ENCODE data around the gene FGF19.

The FGF19 gene

GRCh38 chr11:69661413-69661715 lies 42.5 kb downstream of the FGF19 start:
- Histone ChIP-seq H3K79me2 (ENCODE audit: control insufficient read depth, insufficient read depth, low read length, unreplicated experiment) (no peaks in the 10 kb centered on the region), H3K27ac (ENCODE audit: low read depth, low read length) (no peak overlapping the region), H2AFZ (ENCODE audit: low read length, unreplicated experiment) (no peak overlapping the region), H3K4me3 (ENCODE audit: low read depth, low read length) (no peak overlapping the region), H3K27me3 (ENCODE audit: insufficient read depth, low read length) (no peaks in the 10 kb centered on the region), H3K4me1 (ENCODE audit: control insufficient read depth, insufficient read depth, low read length, unreplicated experiment) (peaks cover 7% of the 10 kb centered on the region), H3K36me3 (ENCODE audit: insufficient read depth, low read length) (no peaks in the 10 kb centered on the region)

- Histone ChIP-seq H3K4me1 (ENCODE audit: control insufficient read depth, insufficient read depth, low read length, unreplicated experiment) (peaks cover 7% of the 10 kb centered on the region), H2AFZ (ENCODE audit: low read length, unreplicated experiment) (no peak overlapping the region), H3K27ac (ENCODE audit: low read depth, low read length) (no peak overlapping the region), H3K79me2 (ENCODE audit: control insufficient read depth, insufficient read depth, low read length, unreplicated experiment) (no peaks in the 10 kb centered on the region), H3K36me3 (ENCODE audit: insufficient read depth, low read length) (no peaks in the 10 kb centered on the region), H3K4me3 (ENCODE audit: low read depth, low read length) (no peak overlapping the region), H3K27me3 (ENCODE audit: insufficient read depth, low read length) (no peaks in the 10 kb centered on the region)
Observed at GRCh38 chr11:69660001-69660500, 43.8 kb downstream of the FGF19 start.

- Histone ChIP-seq H3K27me3 (ENCODE audit: insufficient read depth, low read length) (no peaks in the 10 kb centered on the region), H3K4me1 (ENCODE audit: control insufficient read depth, insufficient read depth, low read length, unreplicated experiment) (peaks cover 7% of the 10 kb centered on the region), H3K36me3 (ENCODE audit: insufficient read depth, low read length) (no peaks in the 10 kb centered on the region), H2AFZ (ENCODE audit: low read length, unreplicated experiment) (no peak overlapping the region), H3K27ac (ENCODE audit: low read depth, low read length) (no peak overlapping the region), H3K79me2 (ENCODE audit: control insufficient read depth, insufficient read depth, low read length, unreplicated experiment) (no peaks in the 10 kb centered on the region), H3K4me3 (ENCODE audit: low read depth, low read length) (no peak overlapping the region)
Observed at GRCh38 chr11:69659591-69659990, 44.2 kb downstream of the FGF19 start.

GRCh38 chr11:69658626-69659450 lies 45.0 kb downstream of the FGF19 start:
- Histone ChIP-seq H3K4me1 (ENCODE audit: control insufficient read depth, insufficient read depth, low read length, unreplicated experiment) (peaks cover 7% of the 10 kb centered on the region), H3K27me3 (ENCODE audit: insufficient read depth, low read length) (no peaks in the 10 kb centered on the region), H3K79me2 (ENCODE audit: control insufficient read depth, insufficient read depth, low read length, unreplicated experiment) (no peaks in the 10 kb centered on the region), H3K4me3 (ENCODE audit: low read depth, low read length) (no peak overlapping the region), H3K36me3 (ENCODE audit: insufficient read depth, low read length) (no peaks in the 10 kb centered on the region), H2AFZ (ENCODE audit: low read length, unreplicated experiment) (no peak overlapping the region), H3K27ac (ENCODE audit: low read depth, low read length) (no peak overlapping the region)

GRCh38 chr11:69657911-69658625 lies 45.8 kb downstream of the FGF19 start:
- Histone ChIP-seq H2AFZ (ENCODE audit: low read length, unreplicated experiment) (no peak overlapping the region), H3K4me3 (ENCODE audit: low read depth, low read length) (no peak overlapping the region), H3K79me2 (ENCODE audit: control insufficient read depth, insufficient read depth, low read length, unreplicated experiment) (no peaks in the 10 kb centered on the region), H3K27me3 (ENCODE audit: insufficient read depth, low read length) (no peaks in the 10 kb centered on the region), H3K36me3 (ENCODE audit: insufficient read depth, low read length) (no peaks in the 10 kb centered on the region), H3K4me1 (ENCODE audit: control insufficient read depth, insufficient read depth, low read length, unreplicated experiment) (peaks cover 7% of the 10 kb centered on the region), H3K27ac (ENCODE audit: low read depth, low read length) (no peak overlapping the region)

GRCh38 chr11:69657456-69657910 lies 46.3 kb downstream of the FGF19 start:
- Histone ChIP-seq H3K27ac (ENCODE audit: low read depth, low read length) (no peak overlapping the region), H3K79me2 (ENCODE audit: control insufficient read depth, insufficient read depth, low read length, unreplicated experiment) (no peaks in the 10 kb centered on the region), H3K27me3 (ENCODE audit: insufficient read depth, low read length) (no peaks in the 10 kb centered on the region), H2AFZ (ENCODE audit: low read length, unreplicated experiment) (no peak overlapping the region), H3K4me1 (ENCODE audit: control insufficient read depth, insufficient read depth, low read length, unreplicated experiment) (peaks cover 5% of the 10 kb centered on the region), H3K36me3 (ENCODE audit: insufficient read depth, low read length) (no peaks in the 10 kb centered on the region), H3K4me3 (ENCODE audit: low read depth, low read length) (no peak overlapping the region)

- Histone ChIP-seq H3K27me3 (ENCODE audit: insufficient read depth, low read length) (no peaks in the 10 kb centered on the region), H3K79me2 (ENCODE audit: control insufficient read depth, insufficient read depth, low read length, unreplicated experiment) (no peaks in the 10 kb centered on the region), H3K27ac (ENCODE audit: low read depth, low read length) (no peak overlapping the region), H3K36me3 (ENCODE audit: insufficient read depth, low read length) (peaks cover 5% of the 10 kb centered on the region; the same call in 1 of the 2 replicates), H3K4me1 (ENCODE audit: control insufficient read depth, insufficient read depth, low read length, unreplicated experiment) (no peaks in the 10 kb centered on the region), H3K4me3 (ENCODE audit: low read depth, low read length) (no peak overlapping the region), H2AFZ (ENCODE audit: low read length, unreplicated experiment) (no peak overlapping the region)
Observed at GRCh38 chr11:69656536-69657455, 47.0 kb downstream of the FGF19 start.

GRCh38 chr11:69655479-69656428 lies 48.1 kb downstream of the FGF19 start:
- Histone ChIP-seq H3K27me3 (ENCODE audit: insufficient read depth, low read length) (no peaks in the 10 kb centered on the region), H3K27ac (ENCODE audit: low read depth, low read length) (no peak overlapping the region), H3K4me1 (ENCODE audit: control insufficient read depth, insufficient read depth, low read length, unreplicated experiment) (no peaks in the 10 kb centered on the region), H3K4me3 (ENCODE audit: low read depth, low read length) (no peak overlapping the region), H2AFZ (ENCODE audit: low read length, unreplicated experiment) (no peak overlapping the region), H3K79me2 (ENCODE audit: control insufficient read depth, insufficient read depth, low read length, unreplicated experiment) (no peaks in the 10 kb centered on the region), H3K36me3 (ENCODE audit: insufficient read depth, low read length) (peaks cover 10% of the 10 kb centered on the region; the same call in 1 of the 2 replicates)

GRCh38 chr11:69654660-69655478 lies 49.0 kb downstream of the FGF19 start:
- H3K79me2 ChIP-seq (ENCODE audit: control insufficient read depth, insufficient read depth, low read length, unreplicated experiment): peaks cover 2% of the 10 kb centered on the region
- H3K27me3 ChIP-seq (ENCODE audit: insufficient read depth, low read length): no peaks in the 10 kb centered on the region
- H3K27ac ChIP-seq (ENCODE audit: low read depth, low read length): no peak overlapping the region
- no peaks in the 10 kb centered on the region for H3K4me1 ChIP-seq (ENCODE audit: control insufficient read depth, insufficient read depth, low read length, unreplicated experiment)
- peaks cover 16% of the 10 kb centered on the region for H3K36me3 ChIP-seq (ENCODE audit: insufficient read depth, low read length)
- no peak overlapping the region for H3K4me3 ChIP-seq (ENCODE audit: low read depth, low read length)
- no peak overlapping the region for H2AFZ ChIP-seq (ENCODE audit: low read length, unreplicated experiment)
